A673 (cell line): ENCODE results near the gene PDE4B. TPM values are rescaled to one million over a fixed set of nuclear protein-coding genes. Genes with fewer than 3 reads are reported as not detected.

Experiments
- BruUV-seq: library from RNA; stranded (reverse); fragments of 400-500 nt; replicated peaks from 2 replicates; lab custom pipeline; 2021; lab: Mats Ljungman, UMichigan
- CTCF ChIA-PET: fragments of 300-600 bp; sonication (Branson Sonifier 250); formaldehyde crosslinking; loops from one replicate; lab custom pipeline; 2022; ENCODE audit warnings: antibody characterized with exemption; lab: Charles Lee
- POLR2A ChIA-PET: fragments of 300-600 bp; sonication (Branson Sonifier 250); formaldehyde crosslinking; loops from one replicate; lab custom pipeline; 2022; ENCODE audit warnings: antibody characterized with exemption; ENCODE audit not compliant: low non-redundant PET; lab: Charles Lee
- DNase-seq: peaks from one replicate; pipeline ENCODE4 v3.0.0-alpha.2; 2015; ENCODE audit warnings: low spot score
- H3K27ac ChIP-seq: fragments of 200-600 bp; sonication (generic); 2 replicates; pipeline ENCODE4 v1.5.1; 2016; ENCODE audit warnings: mixed run types, low read depth, mild to moderate bottlenecking, mixed read lengths, antibody characterized with exemption, low read length; ENCODE audit not compliant: poor library complexity, severe bottlenecking
- H3K27me3 ChIP-seq: fragments of 200-600 bp; sonication (generic); replicated peaks from 2 replicates; pipeline ENCODE4 v1.6.1; 2017; ENCODE audit warnings: mixed run types, low read depth, mild to moderate bottlenecking, mixed read lengths, antibody characterized with exemption, low read length; ENCODE audit not compliant: insufficient read depth, poor library complexity
- H3K36me3 ChIP-seq: fragments of 200-600 bp; sonication (generic); 2 replicates; pipeline ENCODE4 v1.6.1; 2016; ENCODE audit warnings: mixed run types, mild to moderate bottlenecking, mixed read lengths, antibody characterized with exemption, low read length; ENCODE audit not compliant: insufficient read depth, poor library complexity, severe bottlenecking
- H3K4me1 ChIP-seq: fragments of 200-600 bp; sonication (generic); 2 replicates; pipeline ENCODE4 v1.6.1; 2017; ENCODE audit warnings: mixed run types, mild to moderate bottlenecking, mixed read lengths, antibody characterized with exemption, low read length; ENCODE audit not compliant: insufficient read depth, poor library complexity, severe bottlenecking
- H3K4me3 ChIP-seq: fragments of 200-600 bp; sonication (generic); 2 replicates; pipeline ENCODE4 v1.5.1; 2016; ENCODE audit warnings: low read depth, mixed run types, mild to moderate bottlenecking, mixed read lengths, low read length; ENCODE audit not compliant: poor library complexity, severe bottlenecking
- H3K9me3 ChIP-seq: fragments of 200-600 bp; sonication (generic); 2 replicates; pipeline ENCODE4 v1.6.1; 2016; ENCODE audit warnings: mixed run types, low read depth, mild to moderate bottlenecking, mixed read lengths, antibody characterized with exemption, low read length; ENCODE audit not compliant: poor library complexity, severe bottlenecking
- EZH2 ChIP-seq: fragments of 200-600 bp; sonication (generic); IDR thresholded peaks from 2 replicates; pipeline ENCODE4 v1.6.1; 2017; ENCODE audit warnings: borderline replicate concordance, low read depth, mild to moderate bottlenecking, mixed read lengths, antibody characterized with exemption, low read length; ENCODE audit not compliant: poor library complexity, severe bottlenecking
- intact Hi-C: fragments of 100-400 bp; cut with micrococcal nuclease; formaldehyde crosslinking; loops from one replicate; pipeline ENCODE4 v1.10.0; 2022; ENCODE audit not compliant: unreplicated experiment
- total RNA-seq: library from RNA; stranded (reverse); gene quantifications from 2 replicates; pipeline ENCODE4 v1.2.3, GENCODE V29; 2021
- TF ChIP-seq, protein P1 (sequence below): fragments of 300-800, 200-600 bp; sonication (generic); conservative IDR thresholded peaks from 2 replicates; pipeline ENCODE4 v1.5.1; 2017; ENCODE audit warnings: low read depth, mild to moderate bottlenecking, antibody characterized with exemption, low read length, moderate library complexity, mixed read lengths

PDE4B gene
- total RNA-seq, 1 experiment from 2014 or later: 20.0 TPM

DNA sequence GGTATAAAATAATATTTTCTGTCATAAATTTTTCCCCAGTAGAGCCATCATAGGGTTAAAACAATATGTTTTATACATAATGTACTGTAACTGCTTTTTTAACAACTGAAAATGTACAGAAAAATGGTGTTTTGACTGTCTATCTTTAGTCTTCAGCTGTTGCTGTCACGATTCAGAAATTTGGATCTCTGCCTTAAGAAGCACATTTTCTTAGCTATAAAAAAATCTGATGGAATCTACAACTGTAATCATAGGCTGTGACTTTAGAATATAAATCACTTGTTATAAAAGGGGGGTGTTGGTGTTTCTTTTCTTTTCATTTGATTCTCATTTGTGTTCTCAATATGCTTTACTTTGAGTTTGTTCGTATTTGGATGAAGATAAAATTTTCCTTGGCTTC, 187.5 kb downstream of the PDE4B start:
- TF ChIP-seq, protein P1, sequence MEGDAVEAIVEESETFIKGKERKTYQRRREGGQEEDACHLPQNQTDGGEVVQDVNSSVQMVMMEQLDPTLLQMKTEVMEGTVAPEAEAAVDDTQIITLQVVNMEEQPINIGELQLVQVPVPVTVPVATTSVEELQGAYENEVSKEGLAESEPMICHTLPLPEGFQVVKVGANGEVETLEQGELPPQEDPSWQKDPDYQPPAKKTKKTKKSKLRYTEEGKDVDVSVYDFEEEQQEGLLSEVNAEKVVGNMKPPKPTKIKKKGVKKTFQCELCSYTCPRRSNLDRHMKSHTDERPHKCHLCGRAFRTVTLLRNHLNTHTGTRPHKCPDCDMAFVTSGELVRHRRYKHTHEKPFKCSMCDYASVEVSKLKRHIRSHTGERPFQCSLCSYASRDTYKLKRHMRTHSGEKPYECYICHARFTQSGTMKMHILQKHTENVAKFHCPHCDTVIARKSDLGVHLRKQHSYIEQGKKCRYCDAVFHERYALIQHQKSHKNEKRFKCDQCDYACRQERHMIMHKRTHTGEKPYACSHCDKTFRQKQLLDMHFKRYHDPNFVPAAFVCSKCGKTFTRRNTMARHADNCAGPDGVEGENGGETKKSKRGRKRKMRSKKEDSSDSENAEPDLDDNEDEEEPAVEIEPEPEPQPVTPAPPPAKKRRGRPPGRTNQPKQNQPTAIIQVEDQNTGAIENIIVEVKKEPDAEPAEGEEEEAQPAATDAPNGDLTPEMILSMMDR: no peak
- no peak for TF ChIP-seq EZH2
- H3K9me3 ChIP-seq: peaks cover 10% of the 10 kb centered on the region
- no peak for DNase-seq
- no peak overlapping the region for H3K4me3 ChIP-seq
- no peak overlapping the region for H3K27ac ChIP-seq
- no TSS peak for BruUV-seq
- H3K27me3 ChIP-seq: no peaks in the 10 kb centered on the region
- POLR2A ChIA-PET: no interaction called here
- CTCF ChIA-PET: no interaction called here
- intact Hi-C loops: no loop called here
- H3K36me3 ChIP-seq: no peaks in the 10 kb centered on the region
- H3K4me1 ChIP-seq: no peaks in the 10 kb centered on the region

DNA sequence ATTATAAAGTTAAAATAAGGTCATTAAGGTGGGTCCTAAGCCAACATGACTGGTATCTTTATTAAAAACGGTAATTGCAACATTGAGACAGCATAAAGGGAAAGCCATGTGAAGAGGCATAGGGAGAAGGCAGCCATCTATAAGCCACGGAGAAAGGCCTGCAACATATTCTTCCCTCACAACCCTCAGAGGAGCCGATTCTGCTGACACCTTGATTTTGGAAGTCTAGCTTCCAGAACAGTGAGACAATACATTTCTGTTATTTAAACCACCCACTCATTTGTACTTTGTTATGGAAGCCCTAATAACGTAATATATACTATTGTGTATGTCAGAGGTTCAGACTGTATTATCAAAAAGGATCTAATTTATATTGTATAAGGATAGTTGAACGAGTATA, 190.8 kb downstream of the PDE4B start:
- Histone ChIP-seq H3K4me1 (no peaks in the 10 kb centered on the region), H3K36me3 (no peaks in the 10 kb centered on the region), H3K9me3 (no peaks in the 10 kb centered on the region), H3K4me3 (no peak overlapping the region), H3K27ac (no peak overlapping the region), H3K27me3 (no peaks in the 10 kb centered on the region)
- ChIA-PET CTCF (no interaction called here), POLR2A (no interaction called here)
- intact Hi-C loops: no loop called here
- BruUV-seq: no TSS peak
- no peak for TF ChIP-seq EZH2
- TF ChIP-seq, protein P1: no peak
- DNase-seq: no peak

DNA sequence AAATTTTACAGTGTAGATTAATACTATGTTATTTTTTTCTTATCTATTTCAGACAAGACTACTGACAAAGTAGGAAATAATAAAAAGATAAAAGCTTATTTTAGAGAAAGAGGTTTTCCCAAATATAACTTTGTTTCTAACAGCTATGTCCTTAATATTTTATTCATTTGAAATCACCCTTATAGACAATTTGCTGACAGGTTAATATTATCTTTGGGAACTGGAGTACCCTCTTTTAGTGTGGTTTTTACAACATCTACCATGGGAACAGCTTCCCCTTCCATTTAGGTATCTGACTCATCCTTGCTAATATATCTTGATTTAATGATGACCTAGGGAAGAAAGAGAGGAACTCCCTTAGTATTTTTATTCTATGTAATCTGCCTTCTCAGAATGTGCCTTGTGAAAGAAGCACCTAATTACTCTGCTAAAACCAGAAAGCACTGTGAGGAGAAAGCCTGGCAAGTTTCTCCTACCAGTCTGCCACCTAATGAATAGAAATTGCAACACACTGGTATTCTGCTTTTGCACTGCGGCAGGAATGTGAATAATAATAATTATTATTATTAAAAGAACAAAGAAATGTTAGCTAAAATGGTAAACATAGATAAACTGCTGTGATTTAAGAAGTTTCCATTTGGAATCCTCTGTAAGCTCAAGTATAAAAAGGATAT, 192.8 kb downstream of the PDE4B start:
- CTCF ChIA-PET: no interaction called here
- no peaks in the 10 kb centered on the region for H3K4me1 ChIP-seq
- H3K4me3 ChIP-seq: no peak overlapping the region
- POLR2A ChIA-PET: no interaction called here
- no peak for TF ChIP-seq EZH2
- TF ChIP-seq, protein P1: no peak
- DNase-seq: no peak
- no peaks in the 10 kb centered on the region for H3K9me3 ChIP-seq
- no peak overlapping the region for H3K27ac ChIP-seq
- intact Hi-C loops: no loop called here
- BruUV-seq: no TSS peak
- no peaks in the 10 kb centered on the region for H3K27me3 ChIP-seq
- H3K36me3 ChIP-seq: no peaks in the 10 kb centered on the region
